GM18519 (cell line): ENCODE measurements around the gene PPHLN1.
A peak's percentile ranks its signal among the peaks of the same experiment; 100 is the strongest.

Experiments used
- ATAC-seq: cut with Tn5 transposase; IDR thresholded peaks from one replicate; pipeline ENCODE4 v1.9.1; 2021; ENCODE audit warnings: mild to moderate bottlenecking, moderate library complexity; ENCODE audit not compliant: unreplicated experiment, low FRiP score

Gene PPHLN1

DNA sequence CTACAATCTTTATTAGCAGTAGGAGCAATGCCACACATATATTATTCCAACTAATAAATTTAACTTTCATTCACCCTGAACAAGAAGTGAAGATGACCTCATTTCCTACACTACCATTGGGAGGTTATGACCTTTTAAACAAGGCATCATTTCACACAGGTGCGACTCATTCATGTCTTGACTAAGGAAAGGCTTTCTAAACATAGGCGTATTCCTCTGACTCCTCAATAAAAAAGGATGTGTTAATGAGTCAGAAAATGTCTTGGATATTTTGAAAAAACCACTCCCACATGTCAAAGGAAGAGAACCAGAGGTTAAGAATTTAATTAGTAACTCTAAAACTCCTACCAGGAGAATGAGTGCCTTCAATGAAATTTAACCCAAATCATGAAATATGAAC, 148.4 kb downstream of the PPHLN1 start:
- no peak for ATAC-seq

DNA sequence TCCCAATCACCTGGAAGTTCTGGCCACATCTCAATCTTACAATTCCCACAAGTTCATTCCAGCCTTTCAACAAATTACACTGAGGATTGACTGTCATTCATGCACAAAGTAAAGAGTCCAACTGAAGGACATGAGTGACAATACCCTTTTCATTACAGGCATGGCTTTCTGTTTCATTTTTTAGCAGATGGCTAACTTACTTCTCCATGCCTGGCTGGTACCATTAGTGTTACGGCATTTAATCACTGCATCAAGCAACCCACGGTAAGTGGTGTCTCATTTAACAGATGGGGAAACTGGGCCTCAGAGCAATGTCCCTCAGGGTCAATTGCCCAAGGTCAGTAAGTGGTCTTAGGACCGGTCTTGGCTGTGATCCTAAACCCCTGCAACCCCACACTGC, 149.1 kb downstream of the PPHLN1 start:
- no peak for ATAC-seq

DNA sequence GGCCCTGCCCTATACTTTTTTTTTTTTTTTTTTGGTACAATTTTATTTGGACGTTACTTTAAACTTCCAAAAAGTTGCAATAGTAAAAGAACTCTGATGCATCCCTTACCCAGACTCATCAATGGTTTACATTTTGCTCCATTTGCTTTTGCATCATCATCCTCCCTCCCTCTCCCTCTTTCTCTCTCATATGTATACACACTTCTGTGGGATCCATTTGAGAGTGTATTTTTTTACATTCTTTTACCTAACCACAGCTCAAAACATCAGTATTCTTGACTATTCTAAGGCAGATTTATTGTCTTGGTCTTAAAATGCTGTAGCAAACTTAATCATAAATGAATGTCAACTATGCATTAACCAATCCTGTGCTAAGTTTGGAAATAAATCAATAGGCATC, 152.0 kb downstream of the PPHLN1 start:
- ATAC-seq, result no peak

DNA sequence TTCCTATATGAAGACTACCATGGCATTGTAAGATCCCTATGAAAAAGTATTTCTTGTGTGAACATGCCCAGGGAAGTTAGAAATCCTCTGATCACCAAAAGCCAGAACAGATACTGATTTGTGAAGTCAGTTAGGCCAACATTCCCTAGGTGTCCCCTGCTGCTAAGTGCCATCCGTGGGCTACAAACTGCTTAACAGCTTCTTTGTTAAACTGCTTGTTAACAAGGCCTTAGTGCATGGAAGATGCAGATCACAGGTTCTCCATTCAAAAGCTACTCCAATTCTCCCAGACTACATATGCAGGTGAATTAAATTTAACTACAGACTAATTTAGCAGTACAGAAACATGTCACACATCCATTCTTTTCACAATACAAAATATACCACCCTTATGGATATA, 155.4 kb downstream of the PPHLN1 start:
- no peak for ATAC-seq

DNA sequence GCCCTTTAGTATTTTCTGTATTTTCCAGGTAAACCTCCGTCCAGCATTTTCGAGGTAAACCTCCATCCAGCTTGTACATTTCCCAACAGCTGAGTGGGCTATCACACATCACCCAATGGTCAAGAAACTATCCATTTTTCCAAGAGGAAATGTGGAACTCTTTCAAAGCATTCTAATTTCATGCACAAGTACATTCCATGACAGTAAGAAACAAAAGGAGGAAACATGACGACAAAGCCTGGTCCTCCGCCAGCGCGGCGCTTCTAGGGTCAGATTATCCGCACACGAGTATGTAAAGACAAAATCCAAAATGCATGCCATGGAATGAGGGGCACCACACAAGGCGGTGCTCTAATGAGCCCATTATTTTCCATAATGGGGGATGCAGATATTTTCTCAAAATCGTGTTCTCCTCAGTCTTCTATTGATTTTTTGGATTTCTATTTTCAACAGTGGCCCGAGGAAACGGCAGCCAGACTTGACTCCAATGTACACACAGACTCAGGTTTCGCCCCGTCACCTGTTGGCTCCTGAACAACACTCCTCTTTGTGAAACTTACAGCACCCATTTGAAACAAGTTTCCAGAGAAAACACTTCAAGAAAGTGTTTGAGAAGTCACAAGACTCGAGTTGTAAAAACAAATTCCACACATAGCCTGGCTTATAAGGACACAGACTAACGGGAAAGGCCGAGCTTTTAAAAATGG, 156.2 kb downstream of the PPHLN1 start:
- ATAC-seq, result no peak

DNA sequence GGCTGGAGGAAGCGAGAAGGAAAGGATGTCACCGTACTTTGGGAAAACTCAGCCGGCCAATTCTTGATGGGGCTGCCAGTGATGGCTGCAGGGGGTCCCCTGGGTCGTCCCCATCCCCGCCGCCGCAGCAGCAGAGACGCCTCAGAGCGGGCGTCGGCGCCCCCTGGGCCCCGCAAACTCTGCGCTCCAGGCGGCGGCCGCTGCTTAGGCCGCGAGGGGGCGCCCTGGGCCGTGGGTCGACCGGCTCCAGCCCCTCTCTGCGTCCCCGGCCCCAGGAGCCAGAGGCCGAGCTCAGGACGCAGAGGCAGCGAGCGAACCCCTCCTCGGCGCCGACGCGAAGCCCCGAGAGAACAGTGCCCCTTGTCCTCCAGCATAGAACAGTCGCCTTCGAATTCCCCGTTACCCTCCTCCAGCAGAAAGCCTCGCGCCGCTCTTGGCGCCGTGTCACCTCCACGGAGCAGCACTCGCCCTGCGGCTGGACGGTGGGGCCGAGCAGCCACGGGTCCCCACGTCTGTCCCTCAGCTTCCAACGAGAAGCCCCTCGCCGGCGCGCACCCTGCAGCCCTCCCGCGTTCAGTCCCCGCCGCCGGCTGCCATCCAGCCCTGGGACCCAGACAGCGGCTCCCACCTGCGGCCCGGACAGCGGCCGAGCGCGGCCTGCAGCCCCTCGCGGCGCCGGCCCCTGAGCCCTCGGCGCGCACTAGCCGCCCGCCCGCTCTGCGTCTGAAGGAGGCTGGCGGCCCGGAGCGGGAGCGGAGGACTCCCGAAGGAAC, 157.0 kb downstream of the PPHLN1 start:
- peak; percentile 63 for ATAC-seq

DNA sequence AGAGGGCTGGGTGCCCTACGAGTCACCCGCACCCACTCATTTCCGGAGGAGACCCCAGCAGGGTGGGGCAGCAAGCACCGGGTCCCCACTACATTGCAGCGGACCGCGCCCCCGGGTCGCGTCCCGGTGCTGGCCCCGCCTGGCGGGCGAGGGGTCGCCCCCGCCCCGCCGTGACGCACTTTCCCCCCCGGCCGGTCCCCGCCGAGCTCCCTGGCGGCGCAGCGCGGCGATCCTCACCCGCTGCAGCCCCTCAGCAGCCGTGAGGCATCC, 157.5 kb downstream of the PPHLN1 start:
- ATAC-seq, result peak; percentile 14

DNA sequence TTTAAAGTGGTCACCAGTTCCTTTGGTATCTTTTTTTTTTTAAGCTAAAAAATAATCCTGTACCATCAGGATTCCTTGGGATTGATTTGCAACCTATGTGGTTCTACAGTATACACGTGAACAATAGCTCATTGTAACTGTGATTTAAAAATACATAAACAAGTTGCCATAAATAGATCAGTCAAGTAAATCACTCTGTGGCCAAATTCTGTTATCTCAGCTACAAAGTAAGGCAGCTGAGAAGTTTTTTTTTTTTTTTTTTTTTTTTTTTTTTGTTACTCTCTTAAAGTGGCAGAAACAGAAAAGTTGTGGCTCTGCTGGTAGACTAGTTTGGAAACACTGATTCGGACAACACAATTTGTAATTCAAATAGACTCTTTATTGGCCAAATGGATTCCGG, 159.0 kb downstream of the PPHLN1 start:
- no peak for ATAC-seq

DNA sequence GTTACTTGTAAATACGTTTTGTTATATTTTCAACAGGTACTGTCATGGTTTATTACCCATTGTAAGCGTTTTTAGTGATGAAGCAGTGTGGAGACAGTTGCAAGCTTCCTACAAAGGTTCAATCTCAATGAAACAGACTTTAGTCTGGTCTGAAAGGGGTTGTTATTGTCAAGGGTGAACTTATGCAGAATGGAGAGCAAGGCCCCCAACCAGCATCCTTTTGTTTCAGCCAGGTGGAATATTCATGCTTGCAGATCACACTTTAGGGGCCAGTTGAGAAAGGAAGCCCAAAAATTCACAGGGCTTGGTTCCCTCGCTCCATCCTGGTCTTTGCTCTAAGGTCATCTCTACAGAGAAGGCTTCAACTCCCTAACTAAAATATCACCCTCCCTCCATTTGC, 159.9 kb downstream of the PPHLN1 start:
- no peak for ATAC-seq

DNA sequence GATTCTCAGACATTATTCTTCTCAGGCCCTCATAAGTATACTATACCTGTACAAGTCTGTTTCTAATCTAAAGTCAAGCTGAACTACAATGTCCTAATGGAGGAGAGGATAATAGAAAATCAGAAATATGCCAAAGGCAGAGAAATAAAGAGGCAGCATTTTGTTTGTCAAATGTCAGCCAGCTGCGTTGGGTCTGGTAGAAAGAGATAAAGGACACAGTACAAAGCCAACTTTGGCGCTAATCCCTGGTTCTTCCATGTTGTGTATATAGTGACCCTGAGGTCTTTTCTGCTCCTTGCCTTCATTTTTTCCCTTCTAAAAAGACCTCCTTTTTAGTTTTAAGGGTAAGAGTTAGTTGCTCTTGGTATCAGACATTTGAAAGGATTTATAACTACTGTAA, 160.4 kb downstream of the PPHLN1 start:
- ATAC-seq, result no peak

DNA sequence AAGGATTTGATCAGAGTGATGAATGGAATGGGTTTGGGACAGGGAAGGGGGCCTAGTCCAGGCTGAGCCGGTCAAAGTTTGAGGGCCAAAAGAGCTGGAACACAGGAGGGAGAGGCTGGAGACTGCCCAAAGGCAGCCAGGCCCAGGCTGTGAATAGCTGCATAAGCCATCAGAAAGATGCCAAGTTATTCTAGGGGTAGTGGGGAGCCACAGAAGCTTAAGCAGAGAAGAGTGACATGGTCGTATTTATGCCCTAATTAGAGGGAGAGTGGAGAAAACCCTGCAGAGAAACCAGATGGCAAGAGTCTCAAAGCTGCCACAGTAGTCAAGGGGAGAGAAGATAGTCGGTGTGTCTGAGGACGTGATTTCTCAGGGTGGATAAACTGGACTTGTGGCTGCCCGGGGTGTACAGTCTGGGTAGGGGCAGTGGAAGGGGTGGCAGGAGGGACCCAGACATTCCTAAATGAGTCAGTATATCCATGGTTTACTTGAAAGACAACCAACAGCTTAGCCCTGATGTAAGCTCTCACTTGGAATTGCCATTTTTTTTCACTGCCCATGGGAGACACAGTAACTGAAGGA, 164.4 kb downstream of the PPHLN1 start:
- no peak for ATAC-seq
